Stimulated activated CD4-positive, alpha-beta T cell treated with anti-CD3 and anti-CD28 coated beads, Interleukin-2, amount 100 ng/mL, for 48 hours (primary cell): Measurements from ENCODE around the gene EGFL8.
"Not testable (repeated sequence)": the region's sequence is repeated elsewhere in the genome, so short reads cannot be mapped to it uniquely, and the experiment has no call there.

ENCODE experiments used
- DNase-seq, 2 donors: peaks; one replicate each; pipeline ENCODE4 v3.0.0-alpha.2; 2020

EGFL8 gene

DNA sequence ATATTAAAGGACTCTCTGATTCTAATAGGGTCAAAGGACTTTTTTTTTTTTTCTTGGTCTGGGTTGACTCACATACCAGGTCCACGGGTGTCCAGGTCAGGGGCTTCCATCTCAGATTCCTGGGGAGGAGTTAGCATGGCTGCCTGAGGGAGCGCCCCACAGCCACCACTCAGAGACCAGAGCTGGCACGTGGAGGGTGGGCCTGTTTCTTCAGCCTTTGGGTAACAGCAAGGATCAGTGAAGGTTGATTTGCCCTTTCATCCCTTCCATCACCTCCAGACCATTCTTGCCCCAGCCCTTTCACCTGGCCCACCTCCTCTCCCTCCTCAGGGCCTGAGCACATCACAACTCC, 33.9 kb downstream of the EGFL8 start:
- DNase-seq = no peak

DNA sequence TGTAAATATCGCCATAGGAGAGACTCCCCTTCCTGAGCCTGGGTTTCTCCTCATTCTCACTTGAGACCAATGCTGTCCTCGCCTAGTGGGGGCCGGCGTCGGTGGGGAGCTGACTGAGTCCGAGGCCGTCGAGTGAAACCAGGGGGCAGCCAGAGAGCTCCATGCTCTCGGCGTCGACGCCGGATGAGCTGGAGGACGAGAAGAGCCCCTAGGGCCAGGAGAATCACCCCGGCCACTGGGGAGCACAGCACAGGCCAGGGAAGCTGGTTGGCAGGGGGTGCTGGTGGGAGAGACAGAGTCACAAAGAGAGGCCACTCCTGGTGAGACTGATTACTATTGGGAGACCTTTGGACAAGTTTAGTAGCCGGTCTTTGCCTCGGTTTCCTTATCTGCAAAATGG, 34.5 kb downstream of the EGFL8 start:
- DNase-seq = no peak

DNA sequence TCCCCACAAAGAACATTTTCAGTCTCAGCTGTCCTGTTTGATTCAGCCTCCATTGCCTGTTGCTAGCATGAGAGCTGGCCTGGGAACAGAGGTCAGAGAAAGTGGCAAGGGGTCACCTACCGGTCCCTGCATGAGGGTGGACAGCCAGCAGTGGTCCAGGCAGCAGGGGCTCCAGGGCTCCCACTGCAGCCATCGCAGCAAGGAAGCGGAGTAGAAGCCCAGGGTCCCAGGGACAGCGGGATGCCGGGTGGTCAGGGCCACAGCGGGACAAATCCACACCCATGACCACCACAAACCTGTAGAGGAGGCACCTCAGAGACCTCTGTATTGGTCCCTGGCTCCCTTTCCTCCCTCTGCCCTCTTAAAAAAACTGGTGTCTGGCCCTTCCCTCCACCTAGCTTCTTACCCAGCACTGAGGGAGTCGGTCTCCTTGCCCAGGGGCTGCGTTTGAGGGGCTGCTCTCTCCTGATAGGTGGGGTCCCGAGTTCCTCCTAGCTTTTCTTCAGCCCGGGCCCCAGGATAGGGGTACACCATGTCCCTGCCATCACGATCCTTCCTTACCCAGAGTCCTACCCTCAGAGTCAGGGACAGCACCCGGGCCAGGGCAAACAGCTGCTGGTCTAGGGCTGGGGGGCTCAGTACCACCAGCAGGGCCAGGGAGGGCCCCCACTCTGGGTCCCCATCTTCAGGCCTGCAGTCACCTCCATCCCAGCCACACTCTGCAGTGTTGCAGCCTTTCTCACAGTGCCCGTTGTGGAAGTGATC, 36.5 kb downstream of the EGFL8 start:
- DNase-seq = no peak

DNA sequence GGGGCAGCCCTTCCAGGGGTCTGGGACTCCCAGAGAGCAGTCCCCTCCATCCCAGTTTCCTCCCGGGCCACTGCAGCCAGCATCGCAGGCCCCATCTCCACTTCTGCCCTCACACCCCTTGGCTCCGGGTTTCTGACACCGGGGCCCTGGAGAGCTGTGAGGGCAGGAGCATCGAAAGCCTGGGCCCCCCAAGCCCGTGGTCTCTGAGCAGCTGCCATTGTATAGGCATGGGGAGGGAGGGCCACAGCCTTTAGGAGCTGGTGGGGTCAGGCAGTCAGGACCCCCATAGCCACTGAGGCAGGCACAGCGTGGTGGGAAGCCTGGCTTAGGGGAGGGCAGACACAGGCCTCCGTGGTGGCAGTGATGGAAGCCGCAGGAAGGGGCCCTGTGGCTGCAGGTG, 37.8 kb downstream of the EGFL8 start:
- no peak for DNase-seq

DNA sequence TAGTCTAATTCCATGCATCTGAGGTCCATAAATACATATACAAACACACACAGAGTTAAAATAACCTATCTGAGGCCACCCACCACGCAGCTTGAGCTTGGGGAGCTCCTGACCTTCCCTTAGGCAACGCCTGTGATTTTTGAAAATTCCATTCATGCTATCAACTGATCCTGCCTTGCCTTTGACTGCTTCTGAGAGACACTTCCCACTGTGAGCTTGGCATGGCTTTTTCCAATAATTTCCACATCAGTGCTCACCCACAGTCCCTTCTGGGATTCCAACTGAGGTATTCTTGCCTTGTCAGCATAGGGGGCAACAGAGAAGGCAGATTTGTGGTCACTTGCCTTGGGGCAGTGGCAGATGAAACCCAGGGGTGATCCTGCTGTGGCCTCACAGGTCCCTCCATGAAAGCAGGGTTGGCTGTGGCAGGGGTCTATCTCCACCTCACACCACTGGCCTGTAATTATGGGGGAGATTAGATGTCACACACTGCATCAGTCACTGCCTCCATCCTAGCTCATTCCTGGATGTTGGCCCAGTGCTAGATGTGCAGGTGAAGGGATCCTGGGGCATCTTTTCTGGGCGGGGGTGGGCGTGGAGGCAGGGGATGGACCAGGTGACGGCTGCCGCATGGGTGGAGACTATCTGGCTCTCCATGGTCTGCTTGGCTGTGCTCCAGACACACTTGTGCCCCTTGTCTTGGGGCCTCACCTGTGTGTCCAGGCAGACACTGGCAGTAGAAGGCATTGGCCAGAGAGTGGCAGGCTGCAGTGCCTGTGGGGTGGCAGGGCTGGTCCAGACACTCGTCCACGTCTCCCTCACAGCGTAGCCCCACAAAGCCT, 39.3 kb downstream of the EGFL8 start:
- no peak for DNase-seq

DNA sequence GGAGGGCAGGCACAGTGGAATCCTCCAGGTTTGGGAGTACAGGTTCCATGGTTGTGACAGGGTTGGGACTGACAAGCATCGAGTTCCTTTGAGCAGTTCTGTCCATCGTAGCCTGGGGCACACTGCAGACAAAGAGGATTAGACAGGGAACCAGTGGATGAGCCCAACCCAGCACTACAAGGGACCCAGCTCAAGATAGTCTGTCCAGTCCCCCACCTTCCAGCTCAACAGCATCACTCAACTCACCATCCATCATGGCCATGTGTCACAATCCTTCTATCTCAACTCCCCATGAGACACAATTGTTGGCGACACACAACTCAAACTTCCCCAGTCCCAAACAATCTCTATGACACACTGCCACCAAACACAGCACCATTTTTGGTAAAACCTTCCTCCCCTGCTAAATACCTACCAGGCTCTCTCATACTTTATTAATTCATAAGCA, 39.9 kb downstream of the EGFL8 start:
- no peak for DNase-seq

DNA sequence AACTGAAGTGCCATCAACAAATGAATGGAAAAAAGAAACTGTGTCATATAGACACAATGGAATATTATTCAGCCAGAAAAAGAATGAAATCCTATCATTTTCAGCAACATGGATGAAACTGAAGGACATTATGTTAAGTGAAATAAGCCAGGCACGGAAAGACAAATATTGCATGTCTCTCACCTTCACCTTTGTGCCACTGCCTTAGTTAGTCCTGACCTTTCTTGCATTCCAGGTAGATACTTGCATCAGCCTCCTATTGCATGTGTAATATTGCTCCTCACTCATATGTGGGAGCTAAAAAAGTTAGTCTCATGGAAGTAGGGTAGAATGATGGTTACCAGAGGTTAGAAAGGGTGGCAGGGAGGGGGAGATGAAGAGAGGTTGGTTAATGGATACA, 44.6 kb downstream of the EGFL8 start:
- DNase-seq = no peak

DNA sequence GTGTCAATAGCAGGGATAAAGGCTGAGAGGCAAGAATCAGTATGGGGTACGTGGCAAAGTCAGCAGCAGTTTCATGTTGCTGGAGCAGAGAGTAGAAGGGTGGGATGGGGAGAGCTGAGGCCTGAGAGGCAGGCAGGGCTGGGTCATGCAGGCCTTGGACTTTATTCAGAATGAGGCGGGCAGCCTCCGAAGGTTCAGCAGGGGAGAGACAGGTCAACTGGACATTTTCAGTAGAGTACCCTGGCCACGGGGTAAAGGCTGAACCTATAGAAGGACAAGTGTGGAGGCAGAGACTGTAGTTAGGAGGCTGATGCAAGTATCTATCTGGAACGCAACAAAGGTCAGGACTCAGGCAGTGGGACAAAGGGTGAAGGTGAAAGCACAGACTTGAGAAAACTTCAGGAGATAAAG, 45.8 kb downstream of the EGFL8 start:
- DNase-seq = no peak

DNA sequence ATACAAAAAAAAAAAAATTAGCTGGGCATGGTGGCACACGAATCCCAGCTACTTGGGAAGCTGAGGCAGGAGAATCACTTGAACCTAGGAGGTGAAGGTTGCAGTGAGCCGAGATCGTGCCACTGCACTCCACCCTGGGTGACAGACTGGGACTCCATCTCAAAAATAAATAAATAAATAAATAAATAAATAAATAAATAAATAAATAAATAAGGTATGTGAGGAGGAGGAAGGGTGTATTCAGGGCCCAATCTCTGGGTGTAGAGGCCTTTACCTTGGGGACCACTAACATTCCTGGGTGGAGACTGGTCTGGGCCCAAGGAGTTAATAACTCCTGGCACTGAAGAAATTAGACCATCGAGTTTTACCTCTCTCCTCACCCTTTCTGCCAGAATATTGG, 47.0 kb downstream of the EGFL8 start:
- not testable (repeated sequence) for DNase-seq

DNA sequence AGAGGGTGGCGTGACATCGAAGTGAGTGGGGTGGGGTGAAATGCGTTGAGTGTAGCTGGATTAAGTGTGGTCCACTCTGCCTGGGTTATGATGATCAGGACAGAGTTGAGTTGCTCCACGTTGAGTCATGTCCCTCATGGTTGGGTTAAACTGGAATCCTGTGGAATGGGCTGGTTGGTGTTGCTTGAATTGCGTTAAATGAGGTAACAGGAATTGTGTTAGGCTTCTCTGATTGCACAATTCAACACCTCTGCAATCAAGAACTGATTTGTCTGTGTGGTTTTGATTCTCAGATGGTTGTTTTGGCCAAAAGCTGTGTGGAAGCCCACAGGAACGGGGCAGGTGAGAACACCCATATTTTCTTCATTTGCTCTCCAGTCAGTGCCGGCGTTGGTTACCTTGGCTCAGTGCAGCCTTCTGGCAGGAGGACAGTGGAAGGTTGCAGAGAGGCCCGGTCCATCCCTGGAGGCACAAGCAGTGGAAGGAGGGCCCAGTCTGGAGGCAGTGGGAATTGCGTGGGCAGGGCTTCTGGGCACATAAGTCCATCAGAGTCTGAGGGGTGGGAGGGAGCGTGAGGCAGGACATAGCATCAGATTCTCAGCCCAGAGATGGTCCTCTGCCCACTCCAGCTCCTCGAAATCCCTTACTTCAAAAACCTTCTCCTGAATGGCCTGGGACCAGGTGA, 47.8 kb downstream of the EGFL8 start:
- DNase-seq = no peak

DNA sequence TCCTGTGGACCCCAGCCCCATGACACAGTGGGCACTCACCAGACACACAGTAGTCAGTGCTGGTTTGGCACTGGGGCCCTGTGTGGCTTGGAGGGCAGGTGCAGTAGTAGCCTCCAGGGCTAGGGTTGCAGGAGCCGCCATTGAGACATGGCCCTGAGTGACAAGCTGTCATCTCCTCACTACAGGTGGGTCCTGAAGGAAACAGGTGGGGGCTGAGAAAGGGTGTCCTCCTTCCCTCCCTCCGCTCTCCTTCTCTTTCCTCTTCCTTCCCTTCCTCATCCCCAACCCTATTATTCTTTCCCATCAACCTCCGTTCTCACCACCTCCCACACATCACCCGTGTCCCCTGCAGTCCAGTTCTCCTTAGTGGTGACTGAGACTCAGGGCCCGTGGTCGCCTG, 49.3 kb downstream of the EGFL8 start:
- DNase-seq = no peak

DNA sequence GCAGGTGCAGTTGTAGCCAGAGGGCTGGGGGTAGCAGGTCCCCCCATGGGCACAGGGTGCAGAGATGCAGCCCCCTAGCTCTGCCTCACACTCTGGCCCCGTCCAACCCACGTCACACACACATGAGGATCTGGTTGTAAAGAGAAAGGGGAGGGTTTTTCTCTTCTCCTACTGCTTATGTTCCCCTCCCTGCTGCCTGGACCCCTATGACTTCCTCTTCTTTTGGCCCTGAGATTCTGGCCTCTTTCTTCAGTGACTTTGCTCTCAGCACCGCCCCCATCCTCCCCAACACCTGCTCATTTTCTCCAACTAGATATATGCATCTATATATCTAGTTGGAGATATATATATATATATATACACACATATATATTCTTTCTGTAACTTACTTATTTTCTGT, 49.7 kb downstream of the EGFL8 start:
- DNase-seq = no peak

DNA sequence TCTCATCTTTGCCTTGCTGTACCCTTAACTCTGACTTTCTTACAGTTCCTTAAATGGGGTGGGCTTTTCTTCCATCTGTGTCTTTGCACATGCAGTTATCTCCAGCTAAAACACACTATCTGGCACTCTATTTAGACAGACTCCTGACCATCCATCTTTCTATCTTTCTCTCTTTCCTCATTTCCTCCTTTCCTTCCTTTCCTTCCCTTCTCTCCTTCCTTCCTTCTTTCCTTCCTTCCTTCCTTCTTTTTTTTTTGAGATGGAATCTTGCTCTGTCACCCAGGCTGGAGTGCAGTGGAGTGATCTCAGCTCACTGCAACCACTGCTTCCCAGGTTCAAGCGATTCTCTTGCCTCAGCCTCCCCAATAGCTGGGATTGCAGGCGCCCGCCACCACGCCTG, 51.2 kb downstream of the EGFL8 start:
- no peak for DNase-seq

DNA sequence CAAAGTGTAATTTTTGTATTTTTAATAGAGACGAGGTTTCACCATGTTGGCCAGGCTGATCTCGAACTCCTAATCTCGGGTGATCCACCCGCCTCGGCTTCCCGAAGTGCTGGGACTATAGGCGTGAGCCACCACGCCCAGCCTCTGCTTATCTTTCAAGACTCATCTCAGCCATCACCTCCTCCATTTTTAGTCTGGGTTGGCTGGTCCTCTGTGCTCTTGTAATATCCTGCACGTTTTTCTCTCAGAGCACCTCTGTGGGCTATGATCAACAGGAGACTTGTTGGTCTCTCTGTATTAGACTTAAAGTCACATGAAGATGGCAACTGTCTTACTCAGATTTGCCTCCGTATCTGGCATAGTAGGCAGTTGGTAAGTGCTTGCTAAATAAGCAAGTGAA, 51.9 kb downstream of the EGFL8 start:
- DNase-seq = no peak

DNA sequence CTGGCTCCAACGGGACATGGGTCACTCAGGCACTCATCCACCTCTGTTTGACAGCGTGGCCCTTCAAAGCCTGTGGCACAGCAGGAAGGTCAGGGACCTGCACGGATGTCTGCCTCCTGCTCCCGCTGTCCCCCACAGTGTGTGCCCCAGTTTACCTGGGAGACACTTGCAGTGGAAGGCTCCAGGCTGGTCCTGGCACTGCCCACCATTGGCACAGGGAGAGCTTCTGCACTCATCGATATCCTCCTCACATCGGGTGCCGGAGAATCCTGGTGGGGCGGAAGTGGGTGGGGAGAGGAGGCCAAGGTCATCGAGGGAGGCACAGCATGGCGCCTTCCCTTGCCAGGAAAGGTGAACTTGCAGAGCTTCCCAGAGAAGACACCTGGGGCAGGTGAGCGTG, 52.6 kb downstream of the EGFL8 start:
- DNase-seq = no peak
